HEK293 (cell line): ENCODE data around the gene SLC1A3.

Source experiments
- CTCF ChIA-PET: fragments of 350-600 bp; formaldehyde crosslinking; extraction: SDS; loops from one replicate; lab custom pipeline; 2021; ENCODE audit warnings: antibody characterized with exemption; lab: Yijun Ruan, JAX
- POLR2A ChIA-PET: fragments of 300-600 bp; formaldehyde crosslinking; extraction: SDS; loops from one replicate; lab custom pipeline; 2020; ENCODE audit warnings: antibody characterized with exemption, inconsistent platforms; lab: Yijun Ruan, JAX
- H3K27ac ChIP-seq: fragments of 200-500 bp; sonication (Bioruptor generic); 2 replicates; pipeline ENCODE4 v1.5.1; 2014; ENCODE audit warnings: low read depth, low read length, control low read depth, inconsistent platforms; ENCODE audit errors: extremely low read depth
- H3K36me3 ChIP-seq, 2 experiments: fragments of 200-500 bp in 1 of 2; sonication (Bioruptor generic) in 1 of 2; 1 replicate in 1 of 2; 2 replicates in 1 of 2; pipeline ENCODE4 v1.5.1; 2014 to 2017; ENCODE audit warnings: inconsistent platforms in 2 of 2, low read length in 2 of 2; ENCODE audit not compliant: control insufficient read depth in 2 of 2, insufficient read depth in 1 of 2
- H3K4me1 ChIP-seq: fragments of 200-500 bp; sonication (Bioruptor generic); 2 replicates; pipeline ENCODE4 v1.5.1; 2014; ENCODE audit warnings: mild to moderate bottlenecking, low read length, inconsistent platforms; ENCODE audit not compliant: control insufficient read depth, insufficient read depth
- H3K4me3 ChIP-seq: 2 replicates; pipeline ENCODE4 v1.5.1; 2011; ENCODE audit warnings: low read depth, mild to moderate bottlenecking, control low read depth, low read length, moderate library complexity
- H3K9me3 ChIP-seq: fragments of 200-500 bp; sonication (Bioruptor generic); 2 replicates; pipeline ENCODE4 v1.5.1; 2014; ENCODE audit warnings: low read depth, low read length, inconsistent platforms; ENCODE audit not compliant: control insufficient read depth, insufficient read depth
- IKZF3 ChIP-seq: fragments of 450-650 bp; IDR thresholded peaks from 2 replicates; pipeline ENCODE4 v1.5.0; 2018; ENCODE audit warnings: missing biosample characterization, mild to moderate bottlenecking, missing genetic modification characterization, moderate library complexity
- KLF16 ChIP-seq: fragments of 450-650 bp; formaldehyde crosslinking; IDR thresholded peaks from 2 replicates; pipeline ENCODE4 v1.5.1; 2017; ENCODE audit warnings: missing biosample characterization, missing genetic modification characterization
- OSR2 ChIP-seq: fragments of 450-650 bp; formaldehyde crosslinking; IDR thresholded peaks from 2 replicates; pipeline ENCODE4 v1.5.1; 2016; ENCODE audit warnings: missing biosample characterization, missing genetic modification characterization
- SCRT2 ChIP-seq: fragments of 450-650 bp; formaldehyde crosslinking; IDR thresholded peaks from 2 replicates; pipeline ENCODE4 v1.5.1; 2016; ENCODE audit warnings: missing biosample characterization, missing genetic modification characterization
- SP7 ChIP-seq: fragments of 450-650 bp; formaldehyde crosslinking; IDR thresholded peaks from 2 replicates; pipeline ENCODE4 v1.5.1; 2016; ENCODE audit warnings: missing biosample characterization, missing genetic modification characterization
- TCF7L2 ChIP-seq: IDR thresholded peaks from 2 replicates; pipeline ENCODE4 v1.6.1; 2011; ENCODE audit warnings: low read depth, mild to moderate bottlenecking, inconsistent platforms, low read length, moderate library complexity, borderline replicate concordance
- ZBTB11 ChIP-seq: fragments of 450-650 bp; formaldehyde crosslinking; conservative IDR thresholded peaks from 2 replicates; pipeline ENCODE4 v1.5.1; 2016; ENCODE audit warnings: low read depth, missing biosample characterization, missing genetic modification characterization
- ZFHX2 ChIP-seq: fragments of 450-650 bp; formaldehyde crosslinking; conservative IDR thresholded peaks from 2 replicates; pipeline ENCODE4 v1.5.1; 2016; ENCODE audit warnings: missing biosample characterization, missing genetic modification characterization
- ZFP41 ChIP-seq: fragments of 450-650 bp; formaldehyde crosslinking; IDR thresholded peaks from 2 replicates; pipeline ENCODE4 v1.5.1; 2016; ENCODE audit warnings: missing biosample characterization, missing genetic modification characterization, borderline replicate concordance
- ZNF146 ChIP-seq: fragments of 450-650 bp; formaldehyde crosslinking; IDR thresholded peaks from 2 replicates; pipeline ENCODE4 v1.5.1; 2016; ENCODE audit warnings: missing biosample characterization, missing genetic modification characterization
- ZNF184 ChIP-seq: fragments of 450-650 bp; IDR thresholded peaks from 2 replicates; pipeline ENCODE4 v1.5.1; 2018; ENCODE audit warnings: missing biosample characterization, mild to moderate bottlenecking, missing genetic modification characterization
- ZNF335 ChIP-seq: fragments of 450-650 bp; formaldehyde crosslinking; conservative IDR thresholded peaks from 2 replicates; pipeline ENCODE4 v1.5.1; 2016; ENCODE audit warnings: missing biosample characterization, missing genetic modification characterization
- ZNF416 ChIP-seq: fragments of 450-650 bp; formaldehyde crosslinking; IDR thresholded peaks from 2 replicates; pipeline ENCODE4 v1.5.1; 2016; ENCODE audit warnings: missing biosample characterization, missing genetic modification characterization
- ZNF501 ChIP-seq: fragments of 450-650 bp; formaldehyde crosslinking; IDR thresholded peaks from 2 replicates; pipeline ENCODE4 v1.5.1; 2016; ENCODE audit warnings: missing biosample characterization, missing genetic modification characterization
- ZNF513 ChIP-seq: fragments of 450-650 bp; IDR thresholded peaks from 2 replicates; pipeline ENCODE4 v1.5.1; 2018; ENCODE audit warnings: missing biosample characterization, missing genetic modification characterization
- ZNF670 ChIP-seq: fragments of 450-650 bp; formaldehyde crosslinking; IDR thresholded peaks from 2 replicates; pipeline ENCODE4 v1.5.1; 2016; ENCODE audit warnings: missing biosample characterization, missing genetic modification characterization, low read depth
- ZXDB ChIP-seq: fragments of 450-650 bp; formaldehyde crosslinking; IDR thresholded peaks from 2 replicates; pipeline ENCODE4 v1.5.1; 2016; ENCODE audit warnings: missing biosample characterization, missing genetic modification characterization

SLC1A3 gene

GRCh38 chr5:36712706-36713105, 106.3 kb downstream of the SLC1A3 start (continued):
- TF ChIP-seq ZBTB11 (tag by site-specific recombination) = no peak
- no peak for TF ChIP-seq ZNF335 (tag by site-specific recombination)
- TF ChIP-seq IKZF3 (tag by site-specific recombination) = no peak
- TF ChIP-seq SP7 (tag by site-specific recombination) = no peak
- no peak for TF ChIP-seq ZNF501 (tag by site-specific recombination)
- TF ChIP-seq ZXDB (tag by site-specific recombination) = no peak

GRCh38 chr5:36713541-36713940, 107.1 kb downstream of the SLC1A3 start:
- CTCF ChIA-PET = interaction anchor here (0.6 to 2.5 kb wide), 3 partner anchors 15 to 18 kb away, joined by 3 to 9 read pairs (median 4); no protein-coding TSS in a partner anchor
- POLR2A ChIA-PET = no interaction called here
- H3K4me1 ChIP-seq = no peaks in the 10 kb centered on the region
- no peak overlapping the region for H3K4me3 ChIP-seq
- TF ChIP-seq ZNF513 (tag by site-specific recombination) (no peak), ZNF416 (tag by site-specific recombination) (no peak), TCF7L2 (no peak), ZNF184 (tag by site-specific recombination) (no peak), SCRT2 (no peak), KLF16 (tag by site-specific recombination) (no peak), OSR2 (tag by site-specific recombination) (no peak), ZNF670 (tag by site-specific recombination) (no peak), ZFHX2 (tag by site-specific recombination) (no peak)
- H3K9me3 ChIP-seq = no peaks in the 10 kb centered on the region
- H3K27ac ChIP-seq = no peak overlapping the region
- H3K36me3 ChIP-seq = no peaks in the 10 kb centered on the region

GRCh38 chr5:36717131-36717695, 110.8 kb downstream of the SLC1A3 start:
- no peaks in the 10 kb centered on the region for H3K4me1 ChIP-seq
- TF ChIP-seq ZFP41 (tag by site-specific recombination) = no peak
- no peak for TF ChIP-seq ZNF146
- no peak overlapping the region for H3K27ac ChIP-seq
- no peak overlapping the region for H3K4me3 ChIP-seq
- H3K36me3 ChIP-seq = no peaks in the 10 kb centered on the region
- CTCF ChIA-PET = no interaction called here
- no peaks in the 10 kb centered on the region for H3K9me3 ChIP-seq
- POLR2A ChIA-PET = no interaction called here
